Testis (tissue), 2 donors: ENCODE results near the gene IGFBP2.

Experiments used
- CTCF ChIP-seq, 3 experiments: fragments of 450-650 bp in 2 of 3; fragments of 200-600 bp in 1 of 3; sonication (generic) in 1 of 3; IDR thresholded peaks; one replicate each; pipeline ENCODE4 v1.5.1; 2016 to 2019; ENCODE audit warnings: antibody characterized with exemption in 3 of 3, mild to moderate bottlenecking in 2 of 3, moderate library complexity in 1 of 3
- POLR2A ChIP-seq: fragments of 450-650 bp; IDR thresholded peaks from one replicate; pipeline ENCODE4 v1.6.1; 2017; ENCODE audit warnings: antibody characterized with exemption, mild to moderate bottlenecking, moderate library complexity

DNA sequence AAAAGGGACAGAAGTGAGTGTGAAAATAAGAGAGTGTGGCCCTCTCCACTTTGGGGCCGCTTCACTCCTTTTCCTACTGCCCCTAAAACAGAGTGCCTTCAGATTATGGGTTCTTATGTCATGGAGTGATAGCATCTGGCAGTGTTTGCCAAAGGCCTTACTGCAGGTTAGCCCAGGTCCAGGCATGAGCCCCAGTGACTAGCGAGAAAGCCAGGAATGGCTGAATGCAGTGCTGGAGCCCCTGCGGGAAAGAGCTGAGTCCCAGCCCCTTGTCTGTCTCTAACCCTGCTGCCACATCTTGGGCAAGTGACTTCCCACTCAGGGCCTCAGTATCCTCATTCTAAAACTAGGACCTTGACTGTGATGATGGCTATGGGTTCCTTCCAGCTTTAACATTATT lies 56.2 kb downstream of the IGFBP2 start:
- TF ChIP-seq CTCF (IDR thresholded peaks at IDR 0.05) = no peak
- TF ChIP-seq POLR2A = no peak
